ENCODE results near the gene HERPUD2.

Gene HERPUD2

GRCh38 chr7:35630024-35630972, 64.6 kb downstream of the HERPUD2 start:
- DNase-seq (ENCODE audit: low read depth) = no peak
- no peak overlapping the region for H3K4me3 ChIP-seq (ENCODE audit: low read depth, low read length)
- TF ChIP-seq POLR2A (IDR thresholded peaks at IDR 0.05; ENCODE audit: extremely low read depth, insufficient read length) = no peak
- TF ChIP-seq, protein P1, sequence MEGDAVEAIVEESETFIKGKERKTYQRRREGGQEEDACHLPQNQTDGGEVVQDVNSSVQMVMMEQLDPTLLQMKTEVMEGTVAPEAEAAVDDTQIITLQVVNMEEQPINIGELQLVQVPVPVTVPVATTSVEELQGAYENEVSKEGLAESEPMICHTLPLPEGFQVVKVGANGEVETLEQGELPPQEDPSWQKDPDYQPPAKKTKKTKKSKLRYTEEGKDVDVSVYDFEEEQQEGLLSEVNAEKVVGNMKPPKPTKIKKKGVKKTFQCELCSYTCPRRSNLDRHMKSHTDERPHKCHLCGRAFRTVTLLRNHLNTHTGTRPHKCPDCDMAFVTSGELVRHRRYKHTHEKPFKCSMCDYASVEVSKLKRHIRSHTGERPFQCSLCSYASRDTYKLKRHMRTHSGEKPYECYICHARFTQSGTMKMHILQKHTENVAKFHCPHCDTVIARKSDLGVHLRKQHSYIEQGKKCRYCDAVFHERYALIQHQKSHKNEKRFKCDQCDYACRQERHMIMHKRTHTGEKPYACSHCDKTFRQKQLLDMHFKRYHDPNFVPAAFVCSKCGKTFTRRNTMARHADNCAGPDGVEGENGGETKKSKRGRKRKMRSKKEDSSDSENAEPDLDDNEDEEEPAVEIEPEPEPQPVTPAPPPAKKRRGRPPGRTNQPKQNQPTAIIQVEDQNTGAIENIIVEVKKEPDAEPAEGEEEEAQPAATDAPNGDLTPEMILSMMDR (IDR thresholded peaks at IDR 0.05; ENCODE audit: low read depth, low read length) = no peak
- TF ChIP-seq, protein P2, sequence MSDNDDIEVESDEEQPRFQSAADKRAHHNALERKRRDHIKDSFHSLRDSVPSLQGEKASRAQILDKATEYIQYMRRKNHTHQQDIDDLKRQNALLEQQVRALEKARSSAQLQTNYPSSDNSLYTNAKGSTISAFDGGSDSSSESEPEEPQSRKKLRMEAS (IDR thresholded peaks at IDR 0.05; ENCODE audit: low read depth, low read length) = no peak
- TF ChIP-seq MYC (IDR thresholded peaks at IDR 0.05; ENCODE audit: low read depth, low read length) = no peak

- TF ChIP-seq, protein P2 (IDR thresholded peaks at IDR 0.05; ENCODE audit: low read depth, low read length) = no peak
- no peak for TF ChIP-seq MYC (IDR thresholded peaks at IDR 0.05; ENCODE audit: low read depth, low read length)
- TF ChIP-seq, protein P1 (IDR thresholded peaks at IDR 0.05; ENCODE audit: low read depth, low read length) = peak; percentile 95
- peak; percentile 72 for DNase-seq (ENCODE audit: low read depth)
- no peak overlapping the region for H3K4me3 ChIP-seq (ENCODE audit: low read depth, low read length)
These were observed 70.4 kb downstream of the HERPUD2 start for GRCh38 chr7:35624299-35625186.

GRCh38 chr7:35623381-35623780, 71.6 kb downstream of the HERPUD2 start:
- H3K4me3 ChIP-seq (ENCODE audit: low read depth, low read length) = no peak overlapping the region
- no peak for DNase-seq (ENCODE audit: low read depth)
- TF ChIP-seq POLR2A (IDR thresholded peaks at IDR 0.05; ENCODE audit: extremely low read depth, insufficient read length) (no peak), MYC (IDR thresholded peaks at IDR 0.05; ENCODE audit: low read depth, low read length) (no peak)
- TF ChIP-seq, protein P2 (IDR thresholded peaks at IDR 0.05; ENCODE audit: low read depth, low read length) = no peak

DNA sequence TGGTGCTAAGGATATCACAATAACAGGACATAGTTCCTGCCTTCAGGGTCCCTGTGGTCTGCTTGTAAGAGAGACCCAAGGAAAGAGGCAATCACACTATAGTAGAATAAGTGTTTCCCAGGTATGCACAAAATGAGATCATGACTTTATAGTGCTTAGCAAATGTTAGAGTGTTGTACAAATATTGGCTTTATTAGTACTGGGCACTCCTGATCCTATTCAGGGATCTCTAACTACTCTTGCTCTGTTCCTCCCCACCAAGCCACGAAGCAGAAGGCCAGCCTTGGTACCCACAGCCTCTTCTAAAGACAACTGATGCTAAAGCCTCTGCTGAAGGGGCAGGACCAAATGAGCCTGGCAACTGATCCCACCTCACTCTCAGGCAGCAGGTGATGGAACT, 75.1 kb downstream of the HERPUD2 start:
- no peak for DNase-seq (ENCODE audit: low read depth)
- no peak for TF ChIP-seq POLR2A (IDR thresholded peaks at IDR 0.05; ENCODE audit: extremely low read depth, insufficient read length)
- TF ChIP-seq, protein P1 (IDR thresholded peaks at IDR 0.05; ENCODE audit: low read depth, low read length) = no peak
- TF ChIP-seq, protein P2 (IDR thresholded peaks at IDR 0.05; ENCODE audit: low read depth, low read length) = no peak
- TF ChIP-seq MYC (IDR thresholded peaks at IDR 0.05; ENCODE audit: low read depth, low read length) = no peak
- no peak overlapping the region for H3K4me3 ChIP-seq (ENCODE audit: low read depth, low read length)

- DNase-seq (ENCODE audit: low read depth) = no peak
- no peak overlapping the region for H3K4me3 ChIP-seq (ENCODE audit: low read depth, low read length)
- TF ChIP-seq, protein P1 (IDR thresholded peaks at IDR 0.05; ENCODE audit: low read depth, low read length) = no peak
- TF ChIP-seq MYC (IDR thresholded peaks at IDR 0.05; ENCODE audit: low read depth, low read length) (no peak), POLR2A (IDR thresholded peaks at IDR 0.05; ENCODE audit: extremely low read depth, insufficient read length) (no peak)
- TF ChIP-seq, protein P2 (IDR thresholded peaks at IDR 0.05; ENCODE audit: low read depth, low read length) = no peak
These were observed 77.9 kb downstream of the HERPUD2 start for GRCh38 chr7:35617041-35617440.

All from NB4 (cell line).